B cell (primary cell): ENCODE results near the gene NOXA1. TPM values are rescaled to one million over a fixed set of nuclear protein-coding genes. Genes with fewer than 3 reads are reported as not detected.
"Not testable (repeated sequence)": the region's sequence is repeated elsewhere in the genome, so short reads cannot be mapped to it uniquely, and the experiment has no call there.

ENCODE experiments used
- ATAC-seq: fragments of 200-7000 bp; cut with Tn5 transposase; one replicate; pipeline ENCODE4 v1.10.0; 2021; ENCODE audit warnings: low read depth, mild to moderate bottlenecking, moderate number of reproducible peaks, moderate library complexity
- CTCF ChIA-PET: fragments of 350-600 bp; sonication (Branson Sonifier 250); formaldehyde crosslinking; loops from one replicate; lab custom pipeline; 2021; ENCODE audit warnings: antibody characterized with exemption, inconsistent platforms; lab: Charles Lee
- POLR2A ChIA-PET: fragments of 350-600 bp; sonication (Branson Sonifier 250); formaldehyde crosslinking; loops from one replicate; lab custom pipeline; 2021; ENCODE audit warnings: antibody characterized with exemption; lab: Charles Lee
- DNase-seq: peaks from one replicate; pipeline ENCODE4 v3.0.0; 2013
- H2AFZ ChIP-seq: 2 replicates; pipeline ENCODE4 v1.6.1; 2012; ENCODE audit warnings: mild to moderate bottlenecking, low read depth, low read length; ENCODE audit not compliant: insufficient read depth, poor library complexity, severe bottlenecking
- H3K27ac ChIP-seq, 2 donors: 1 replicate in 1 of 2; 2 replicates in 1 of 2; pipeline ENCODE4 v1.5.1; 2012 to 2013; ENCODE audit warnings: low read length in 2 of 2, mild to moderate bottlenecking in 2 of 2, moderate library complexity in 1 of 2
- H3K27me3 ChIP-seq, 4 experiments: fragments of 200-600 bp in 1 of 4; sonication (generic) in 1 of 4; replicated peaks in 1 of 4; 1 replicate in 2 of 4; 2 replicates in 2 of 4; pipeline versions ENCODE4 v1.6.1 to v1.7.0; 2013 to 2016; ENCODE audit warnings: low read length in 3 of 4, mild to moderate bottlenecking in 2 of 4, mixed read lengths in 1 of 4, moderate library complexity in 1 of 4; ENCODE audit not compliant: insufficient read depth in 4 of 4, control insufficient read depth in 3 of 4; ENCODE audit errors: control extremely low read depth in 1 of 4
- H3K36me3 ChIP-seq, 2 experiments: replicated peaks in 1 of 2; 1 replicate in 1 of 2; 2 replicates in 1 of 2; pipeline versions ENCODE4 v1.6.1 to v1.7.1; 2013; ENCODE audit warnings: low read length in 1 of 2; ENCODE audit not compliant: insufficient read depth in 2 of 2, control insufficient read depth in 1 of 2; ENCODE audit errors: control extremely low read depth in 1 of 2, extremely low read depth in 1 of 2
- H3K4me1 ChIP-seq, 2 donors: fragments of 200-600 bp in 1 of 2; sonication (generic) in 1 of 2; 1 replicate in 1 of 2; 2 replicates in 1 of 2; pipeline versions ENCODE4 v1.5.1 to v1.6.1; 2013 to 2017; ENCODE audit warnings: low read length in 2 of 2; ENCODE audit not compliant: control insufficient read depth in 2 of 2, insufficient read depth in 2 of 2
- H3K4me2 ChIP-seq: replicated peaks from 2 replicates; pipeline ENCODE3; 2012; ENCODE audit warnings: mild to moderate bottlenecking, low read depth, low read length; ENCODE audit not compliant: poor library complexity, severe bottlenecking
- H3K4me3 ChIP-seq, 5 experiments: fragments of 200-600 bp in 1 of 5; sonication (generic) in 1 of 5; 1 replicate in 3 of 5; 2 replicates in 2 of 5; pipeline versions ENCODE4 v1.5.1 to v1.7.0; 2011 to 2016; ENCODE audit warnings: low read length in 4 of 5, mild to moderate bottlenecking in 4 of 5, low read depth in 2 of 5, control low read depth in 1 of 5, moderate library complexity in 1 of 5; ENCODE audit not compliant: insufficient read depth in 1 of 5; ENCODE audit errors: control extremely low read depth in 1 of 5, extremely low read depth in 1 of 5
- H3K79me2 ChIP-seq: fragments of 200-600 bp; sonication (generic); one replicate; pipeline ENCODE4 v1.6.0; 2016; ENCODE audit warnings: low read length; ENCODE audit not compliant: control insufficient read depth, insufficient read depth
- H3K9ac ChIP-seq: fragments of 200-600 bp; sonication (generic); 2 replicates; pipeline ENCODE4 v1.6.1; 2017; ENCODE audit warnings: mild to moderate bottlenecking, low read length, moderate library complexity
- H3K9me3 ChIP-seq, 3 donors: one replicate each; pipeline versions ENCODE4 v1.6.1 to v1.7.1; 2013; ENCODE audit warnings: low read length in 2 of 3; ENCODE audit not compliant: control insufficient read depth in 2 of 3, insufficient read depth in 1 of 3; ENCODE audit errors: control extremely low read depth in 1 of 3
- H4K20me1 ChIP-seq: 2 replicates; pipeline ENCODE4 v1.6.0; 2012; ENCODE audit warnings: mild to moderate bottlenecking, low read length; ENCODE audit not compliant: insufficient read depth, control insufficient read depth, poor library complexity, severe bottlenecking
- H3K27ac Mint-ChIP-seq: one replicate; pipeline ENCODE4 v1.8.0; 2021; ENCODE audit warnings: mixed read lengths
- H3K27me3 Mint-ChIP-seq: one replicate; pipeline ENCODE4 v1.8.0; 2021; ENCODE audit warnings: mixed read lengths
- H3K4me1 Mint-ChIP-seq: one replicate; pipeline ENCODE4 v1.8.0; 2021; ENCODE audit warnings: mixed read lengths
- H3K4me3 Mint-ChIP-seq: one replicate; pipeline ENCODE4 v1.8.0; 2021; ENCODE audit warnings: mixed read lengths
- H3K9me3 Mint-ChIP-seq: one replicate; pipeline ENCODE4 v1.8.0; 2022; ENCODE audit warnings: mixed read lengths; ENCODE audit not compliant: insufficient read depth
- CTCF ChIP-seq: fragments of 200-600 bp; IDR thresholded peaks from one replicate; pipeline ENCODE4 v1.8.0; 2022; ENCODE audit warnings: antibody characterized with exemption, mild to moderate bottlenecking
- EZH2 ChIP-seq: IDR thresholded peaks from 2 replicates; pipeline ENCODE4 v1.6.1; 2012; ENCODE audit warnings: borderline replicate concordance, low read depth, mild to moderate bottlenecking, moderate library complexity, low read length; ENCODE audit not compliant: insufficient read depth, poor library complexity, severe bottlenecking
- WGBS: methylation state at CpG from one replicate; pipeline ENCODE4 v1.1.5; 2013; ENCODE audit warnings: missing lambda C conversion rate; ENCODE audit not compliant: insufficient coverage; 5-methylcytosine and 5-hydroxymethylcytosine counted together
- intact Hi-C: fragments of 100-400 bp; cut with micrococcal nuclease; formaldehyde crosslinking; loops from one replicate; pipeline ENCODE4 v1.10.0; 2022
- polyA plus RNA-seq: library from polyadenylated mRNA; depleted of rRNA; stranded (reverse); fragments of >200 nt; gene quantifications from 2 replicates; pipeline ENCODE4 v1.2.3, GENCODE V29; 2012
- total RNA-seq, 2 donors: library from RNA; stranded (reverse); fragments of 120-200 nt in 1 of 2; gene quantifications; 1 replicate in 1 of 2; 2 replicates in 1 of 2; pipeline versions ENCODE4 v1.2.3 to v1.2.4, GENCODE V29; 2013 to 2022

Gene NOXA1
- total and polyA plus RNA-seq, 2 donors (not counting 1 experiment from before 2014, with no cell fraction given) = 5.7 to 7.7 TPM

- H3K27ac Mint-ChIP-seq = no peak overlapping the region
- TF ChIP-seq CTCF (no peak), EZH2 (no peak)
- no peak overlapping the region for H3K4me2 ChIP-seq
- H3K9ac ChIP-seq = no peak overlapping the region
- intact Hi-C loops = no loop called here
- H3K4me1 ChIP-seq = peaks cover 25 to 43% of the 10 kb centered on the region in 2 donors
- no peaks in the 10 kb centered on the region for H3K36me3 ChIP-seq
- no peak overlapping the region for H2AFZ ChIP-seq
- H3K9me3 Mint-ChIP-seq = no peaks in the 10 kb centered on the region
- H3K4me3 Mint-ChIP-seq = no peak overlapping the region
- H4K20me1 ChIP-seq = peaks cover 7% of the 10 kb centered on the region
- ChIA-PET CTCF (no interaction called here), POLR2A (no interaction called here)
- H3K27ac ChIP-seq = no peak overlapping the region
- DNase-seq (no peak), ATAC-seq (no peak)
- peaks cover 19% of the 10 kb centered on the region for H3K4me1 Mint-ChIP-seq
- H3K27me3 ChIP-seq = peaks cover 0 to 7% (median 2%) of the 10 kb centered on the region in 4 experiments
- WGBS = 94% methylated on average over 33 of the region's 36 CpGs
- H3K79me2 ChIP-seq = no peaks in the 10 kb centered on the region
- peaks cover 0 to 6% (median 0%) of the 10 kb centered on the region in 3 donors for H3K9me3 ChIP-seq
- H3K27me3 Mint-ChIP-seq = peaks cover 3% of the 10 kb centered on the region
- H3K4me3 ChIP-seq = no peak overlapping the region
Measured at GRCh38 chr9:137449081-137449844, 26.1 kb downstream of the NOXA1 start.

GRCh38 chr9:137449931-137450538 lies 26.8 kb downstream of the NOXA1 start:
- Histone ChIP-seq H3K4me2 (no peak overlapping the region), H2AFZ (no peak overlapping the region), H3K4me1 (peaks cover 32 to 49% of the 10 kb centered on the region in 2 donors), H3K79me2 (no peaks in the 10 kb centered on the region), H3K27me3 (peaks cover 0 to under 1% (median 0%) of the 10 kb centered on the region in 4 experiments), H3K27ac (no peak overlapping the region), H4K20me1 (peaks cover 7% of the 10 kb centered on the region), H3K9me3 (peaks cover 0 to 6% (median 0%) of the 10 kb centered on the region in 3 donors), H3K9ac (no peak overlapping the region), H3K4me3 (no peak overlapping the region), H3K36me3 (no peaks in the 10 kb centered on the region)
- no peaks in the 10 kb centered on the region for H3K9me3 Mint-ChIP-seq
- no peak for ATAC-seq
- DNase-seq = no peak
- no peak overlapping the region for H3K27ac Mint-ChIP-seq
- CTCF ChIA-PET = no interaction called here
- peaks cover 25% of the 10 kb centered on the region for H3K4me1 Mint-ChIP-seq
- intact Hi-C loops = loop anchor here (10.0 kb wide), 1 partner anchor 655 kb away; the partner anchor contains the start of genes CCDC183 and TMEM141
- no peak overlapping the region for H3K4me3 Mint-ChIP-seq
- WGBS = 80% methylated on average over 7 of the region's 18 CpGs
- POLR2A ChIA-PET = no interaction called here
- no peaks in the 10 kb centered on the region for H3K27me3 Mint-ChIP-seq
- TF ChIP-seq EZH2 = no peak

- H3K27ac Mint-ChIP-seq, H3K4me3 Mint-ChIP-seq, H2AFZ ChIP-seq, H3K36me3 ChIP-seq, H3K9me3 ChIP-seq, H3K4me3 ChIP-seq, H3K9ac ChIP-seq, H3K27me3 ChIP-seq, DNase-seq, CTCF ChIA-PET, H3K27ac ChIP-seq, H3K27me3 Mint-ChIP-seq, H3K4me2 ChIP-seq, H4K20me1 ChIP-seq, POLR2A ChIA-PET, H3K9me3 Mint-ChIP-seq, H3K79me2 ChIP-seq, ATAC-seq: not testable (repeated sequence)
- peaks cover 22% of the 10 kb centered on the region for H3K4me1 Mint-ChIP-seq
- peaks cover 28 to 49% of the 10 kb centered on the region in 2 donors for H3K4me1 ChIP-seq
- 43% methylated on average over 7 of the region's 24 CpGs for WGBS
- intact Hi-C loops = loop anchor here (10.0 kb wide), 1 partner anchor 656 kb away; the partner anchor contains the start of genes CCDC183 and TMEM141
Measured at GRCh38 chr9:137450539-137451222, 27.5 kb downstream of the NOXA1 start.
